Muscle layer of colon (tissue), 2 donors: ENCODE measurements around the gene PRX.
"Not testable (repeated sequence)": the region's sequence is repeated elsewhere in the genome, so short reads cannot be mapped to it uniquely, and the experiment has no call there.

ENCODE experiments used
- H3K27ac ChIP-seq: one replicate; pipeline ENCODE4 v1.7.0; 2013; ENCODE audit warnings: low read depth, mild to moderate bottlenecking, low read length, moderate library complexity
- H3K27me3 ChIP-seq, 2 donors: one replicate each; pipeline ENCODE4 v1.7.0; 2013; ENCODE audit warnings: low read length in 2 of 2, mild to moderate bottlenecking in 2 of 2; ENCODE audit not compliant: insufficient read depth in 2 of 2, control insufficient read depth in 1 of 2
- H3K36me3 ChIP-seq: one replicate; pipeline ENCODE4 v1.7.0; 2013; ENCODE audit warnings: mild to moderate bottlenecking, low read length; ENCODE audit not compliant: insufficient read depth
- H3K4me1 ChIP-seq: one replicate; pipeline ENCODE4 v1.7.0; 2013; ENCODE audit warnings: mild to moderate bottlenecking, low read length; ENCODE audit not compliant: insufficient read depth
- H3K4me3 ChIP-seq, 2 donors: one replicate each; pipeline ENCODE4 v1.7.0; 2013; ENCODE audit warnings: low read length in 2 of 2, low read depth in 1 of 2, mild to moderate bottlenecking in 1 of 2, moderate library complexity in 1 of 2
- H3K9ac ChIP-seq: one replicate; pipeline ENCODE4 v1.7.0; 2013; ENCODE audit warnings: low read length
- H3K9me3 ChIP-seq: one replicate; pipeline ENCODE4 v1.7.0; 2013; ENCODE audit warnings: mild to moderate bottlenecking, low read length
- donor health status: abdominal sarcoma.
- donor health status: Adenocarcinoma of cecum.

Gene PRX

DNA sequence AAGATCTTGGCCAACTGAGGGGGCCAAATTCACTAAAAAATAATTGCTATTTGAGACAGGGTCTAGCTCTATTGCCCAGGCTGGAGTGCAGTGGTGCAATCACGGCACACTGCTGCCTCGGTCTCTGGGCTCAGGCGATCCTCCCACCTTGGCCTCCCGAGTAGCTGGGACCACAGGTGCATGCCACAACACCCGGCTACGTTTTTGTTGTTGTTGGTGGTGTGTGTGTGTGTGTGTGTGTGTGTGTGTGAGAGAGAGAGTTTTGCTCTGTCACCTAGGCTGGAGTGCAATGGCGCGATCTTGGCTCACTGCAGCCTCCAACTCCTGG is 4.6 kb downstream of the PRX start:
- not testable (repeated sequence) for H3K36me3 ChIP-seq, H3K9me3 ChIP-seq, H3K4me3 ChIP-seq, H3K4me1 ChIP-seq, H3K27me3 ChIP-seq, H3K27ac ChIP-seq, H3K9ac ChIP-seq

DNA sequence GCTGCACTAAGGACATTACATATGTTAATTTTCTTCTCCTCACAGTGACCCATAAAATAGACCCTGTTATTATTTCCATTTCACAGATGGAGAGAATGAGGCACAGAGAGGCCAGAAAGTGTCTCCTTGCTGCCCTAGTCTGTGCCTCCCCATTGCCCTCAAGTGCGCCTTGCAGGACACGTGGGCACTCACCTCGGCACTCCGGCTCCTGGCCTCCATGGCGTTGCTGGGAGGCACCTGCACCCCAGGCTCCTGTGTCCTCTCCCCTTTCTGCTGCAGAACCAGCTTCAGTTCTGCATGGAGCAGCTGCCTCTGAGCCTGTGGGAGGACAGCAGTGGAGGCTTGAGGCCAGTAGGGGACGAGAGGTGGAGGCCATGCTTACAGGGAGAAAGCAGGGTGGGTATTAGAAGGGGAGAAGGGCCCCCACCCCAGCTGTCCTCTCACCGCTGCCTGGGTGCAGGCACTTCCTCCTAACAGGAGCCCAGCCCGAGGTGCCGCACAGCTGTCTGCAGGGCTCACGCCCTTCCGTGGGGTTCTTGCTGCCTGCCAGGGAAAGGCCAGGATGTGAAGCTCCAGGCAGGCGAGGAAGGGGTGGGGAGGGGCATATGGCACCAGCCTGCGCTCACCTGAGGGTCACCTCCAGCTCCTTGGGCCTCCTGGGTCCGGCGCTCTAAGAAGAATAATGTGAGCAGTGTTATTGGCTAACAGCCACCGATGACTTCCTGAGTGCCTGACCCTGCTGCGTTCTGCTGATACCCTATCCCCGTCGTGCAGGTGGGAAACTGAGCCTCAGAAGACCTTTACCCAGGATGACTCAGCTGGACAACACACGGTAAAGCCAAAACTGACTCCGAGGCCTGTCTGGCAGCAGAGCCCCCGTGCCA is 5.2 kb downstream of the PRX start:
- Histone ChIP-seq H3K4me3 (no peak overlapping the region), H3K27me3 (no peaks in the 10 kb centered on the region), H3K27ac (no peak overlapping the region), H3K4me1 (peaks cover 9% of the 10 kb centered on the region), H3K9me3 (no peaks in the 10 kb centered on the region), H3K36me3 (no peaks in the 10 kb centered on the region), H3K9ac (no peak overlapping the region)

DNA sequence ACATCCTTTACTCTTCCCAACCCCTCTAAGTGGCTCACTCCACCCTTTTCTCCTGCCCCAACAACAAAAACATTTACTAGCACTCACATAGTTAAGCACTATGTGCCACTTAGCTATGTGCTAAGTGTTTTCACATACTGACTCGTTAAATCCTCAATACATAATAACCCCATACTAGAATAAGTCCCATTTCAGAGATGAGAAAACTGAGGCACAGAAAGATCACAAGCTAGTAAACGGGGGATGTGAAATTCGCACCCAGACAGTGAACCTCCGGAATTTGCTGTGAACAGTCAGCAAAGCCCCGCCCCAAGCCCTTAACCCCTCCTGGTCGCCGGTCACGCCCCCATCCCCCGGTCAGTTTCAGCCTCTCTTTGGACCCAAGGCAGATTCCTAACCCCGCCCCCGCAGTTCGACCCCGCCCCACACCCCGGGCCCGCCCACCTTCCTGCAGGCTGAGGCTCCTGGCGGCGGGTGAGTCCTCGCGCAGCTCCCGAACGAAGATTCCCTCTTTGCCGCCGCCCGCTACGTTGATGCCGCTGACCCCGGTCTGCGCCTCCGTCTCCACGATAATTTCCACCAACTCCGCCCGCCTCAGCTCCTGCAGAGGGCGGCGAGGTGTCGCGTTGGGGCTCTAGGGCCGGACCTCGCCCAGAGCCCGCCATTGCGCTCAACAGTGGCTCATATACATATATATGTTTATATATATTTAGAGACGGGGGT is 9.8 kb downstream of the PRX start:
- no peaks in the 10 kb centered on the region for H3K36me3 ChIP-seq
- peak overlapping the region; percentile 78 for H3K27ac ChIP-seq
- no peaks in the 10 kb centered on the region for H3K4me1 ChIP-seq
- H3K27me3 ChIP-seq, result no peaks in the 10 kb centered on the region
- H3K9me3 ChIP-seq, result no peaks in the 10 kb centered on the region
- no peak overlapping the region for H3K9ac ChIP-seq
- peak overlapping the region; percentile 41 to 68 for H3K4me3 ChIP-seq

DNA sequence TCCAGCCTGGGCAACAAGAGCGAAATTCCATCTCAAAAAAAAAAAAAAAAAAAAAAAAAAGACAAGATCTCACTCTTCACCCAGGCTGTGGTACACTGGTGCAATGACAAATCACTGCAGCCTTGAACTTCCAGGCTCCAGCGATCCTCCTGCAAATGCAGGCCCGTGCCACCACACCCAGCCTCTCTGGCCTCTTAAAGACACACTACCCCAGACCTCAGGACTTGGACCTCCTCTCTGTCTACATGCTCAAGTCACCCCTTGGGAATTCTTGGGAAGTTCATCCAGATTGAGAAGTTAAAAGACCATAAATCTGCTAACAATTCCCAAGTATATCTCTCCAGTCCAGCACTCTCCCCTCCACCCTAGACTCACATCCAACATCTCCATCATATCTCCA is 12.6 kb downstream of the PRX start:
- Histone ChIP-seq H3K4me1 (no peaks in the 10 kb centered on the region), H3K4me3 (no peak overlapping the region), H3K9ac (no peak overlapping the region), H3K27me3 (no peaks in the 10 kb centered on the region), H3K27ac (no peak overlapping the region), H3K36me3 (no peaks in the 10 kb centered on the region), H3K9me3 (no peaks in the 10 kb centered on the region)

GRCh38 chr19:40398417-40399131 is 14.6 kb downstream of the PRX start:
- no peak overlapping the region for H3K27ac ChIP-seq
- H3K36me3 ChIP-seq, result no peaks in the 10 kb centered on the region
- no peaks in the 10 kb centered on the region for H3K27me3 ChIP-seq
- H3K9ac ChIP-seq, result no peak overlapping the region
- H3K9me3 ChIP-seq, result no peaks in the 10 kb centered on the region
- H3K4me1 ChIP-seq, result no peaks in the 10 kb centered on the region
- no peak overlapping the region for H3K4me3 ChIP-seq

GRCh38 chr19:40397568-40397906 is 15.6 kb downstream of the PRX start:
- no peaks in the 10 kb centered on the region for H3K9me3 ChIP-seq
- no peaks in the 10 kb centered on the region for H3K36me3 ChIP-seq
- H3K4me1 ChIP-seq, result no peaks in the 10 kb centered on the region
- no peaks in the 10 kb centered on the region for H3K27me3 ChIP-seq
- H3K4me3 ChIP-seq, result no peak overlapping the region
- H3K27ac ChIP-seq, result no peak overlapping the region
- H3K9ac ChIP-seq, result no peak overlapping the region

- no peak overlapping the region for H3K4me3 ChIP-seq
- H3K27me3 ChIP-seq, result no peaks in the 10 kb centered on the region
- no peak overlapping the region for H3K9ac ChIP-seq
- no peaks in the 10 kb centered on the region for H3K4me1 ChIP-seq
- no peak overlapping the region for H3K27ac ChIP-seq
- H3K9me3 ChIP-seq, result no peaks in the 10 kb centered on the region
- no peaks in the 10 kb centered on the region for H3K36me3 ChIP-seq
Measured at GRCh38 chr19:40396886-40397567, 16.2 kb downstream of the PRX start.

DNA sequence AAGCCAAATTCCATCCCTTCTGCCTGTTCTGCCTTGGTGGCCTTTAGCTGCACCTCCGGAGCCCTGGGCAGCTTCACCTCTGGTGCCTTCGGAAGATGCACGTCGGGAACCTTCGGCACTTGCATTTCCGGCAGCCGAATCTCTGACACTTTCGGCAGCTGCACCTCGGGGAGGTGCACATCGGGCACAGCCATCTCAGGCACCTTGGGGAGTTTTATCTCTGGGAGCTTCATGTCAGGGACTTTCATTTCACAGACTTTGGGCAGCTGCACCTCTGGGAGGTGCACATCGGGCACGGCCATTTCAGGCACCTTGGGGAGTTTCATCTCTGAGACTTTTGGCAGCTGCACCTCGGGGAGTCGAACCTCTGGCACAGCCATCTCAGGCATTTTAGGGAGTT is 17.2 kb downstream of the PRX start:
- Histone ChIP-seq H3K4me1 (no peaks in the 10 kb centered on the region), H3K36me3 (no peaks in the 10 kb centered on the region), H3K9ac (no peak overlapping the region), H3K27me3 (no peaks in the 10 kb centered on the region), H3K9me3 (no peaks in the 10 kb centered on the region), H3K27ac (no peak overlapping the region), H3K4me3 (no peak overlapping the region)

DNA sequence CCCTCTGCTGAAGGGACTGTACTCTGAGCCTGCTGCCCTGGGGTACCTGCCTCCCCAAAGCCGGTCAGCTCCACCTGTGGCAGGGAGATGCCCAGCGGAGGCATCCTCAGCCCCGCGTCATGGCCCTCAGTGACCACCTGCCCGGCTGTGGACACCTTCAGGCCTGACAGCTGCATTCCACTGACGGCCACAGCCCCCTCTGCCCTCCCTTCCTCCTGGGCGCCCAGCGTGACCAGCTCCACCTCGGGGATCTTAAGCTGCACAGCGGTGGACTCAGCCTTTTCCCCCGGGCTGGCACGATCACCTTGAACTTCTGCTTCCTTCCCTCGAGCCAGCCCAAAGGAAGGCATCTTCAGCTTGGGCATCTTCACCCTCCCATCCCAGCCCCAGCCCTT is 18.4 kb downstream of the PRX start:
- Histone ChIP-seq H3K36me3 (no peaks in the 10 kb centered on the region), H3K4me1 (no peaks in the 10 kb centered on the region), H3K4me3 (no peak overlapping the region), H3K9me3 (no peaks in the 10 kb centered on the region), H3K27me3 (no peaks in the 10 kb centered on the region), H3K9ac (no peak overlapping the region), H3K27ac (no peak overlapping the region)

GRCh38 chr19:40393894-40394815 is 19.0 kb downstream of the PRX start:
- H3K27me3 ChIP-seq, result no peaks in the 10 kb centered on the region
- H3K27ac ChIP-seq, result no peak overlapping the region
- H3K9me3 ChIP-seq, result no peaks in the 10 kb centered on the region
- no peak overlapping the region for H3K4me3 ChIP-seq
- H3K9ac ChIP-seq, result no peak overlapping the region
- no peaks in the 10 kb centered on the region for H3K36me3 ChIP-seq
- no peaks in the 10 kb centered on the region for H3K4me1 ChIP-seq
